VCaP (cell line): ENCODE results near the gene DLX5.
"Not testable (repeated sequence)": the region's sequence is repeated elsewhere in the genome, so short reads cannot be mapped to it uniquely, and the experiment has no call there.

ENCODE experiments used
- H3K27ac ChIP-seq: fragments of 450-650 bp; 2 replicates; pipeline ENCODE4 v1.5.1; 2017
- TF ChIP-seq, protein P1 (sequence below): fragments of 450-650 bp; conservative IDR thresholded peaks from 2 replicates; pipeline ENCODE4 v1.5.1; 2017; ENCODE audit warnings: mild to moderate bottlenecking, moderate library complexity

Gene DLX5

GRCh38 chr7:97024209-97025129, at the start of gene DLX5:
Gene DLX5, minus strand, starts transcription at chr7:97024831. Its CDS starts 208 bp downstream, at chr7:97024623.
- TF ChIP-seq, protein P1, sequence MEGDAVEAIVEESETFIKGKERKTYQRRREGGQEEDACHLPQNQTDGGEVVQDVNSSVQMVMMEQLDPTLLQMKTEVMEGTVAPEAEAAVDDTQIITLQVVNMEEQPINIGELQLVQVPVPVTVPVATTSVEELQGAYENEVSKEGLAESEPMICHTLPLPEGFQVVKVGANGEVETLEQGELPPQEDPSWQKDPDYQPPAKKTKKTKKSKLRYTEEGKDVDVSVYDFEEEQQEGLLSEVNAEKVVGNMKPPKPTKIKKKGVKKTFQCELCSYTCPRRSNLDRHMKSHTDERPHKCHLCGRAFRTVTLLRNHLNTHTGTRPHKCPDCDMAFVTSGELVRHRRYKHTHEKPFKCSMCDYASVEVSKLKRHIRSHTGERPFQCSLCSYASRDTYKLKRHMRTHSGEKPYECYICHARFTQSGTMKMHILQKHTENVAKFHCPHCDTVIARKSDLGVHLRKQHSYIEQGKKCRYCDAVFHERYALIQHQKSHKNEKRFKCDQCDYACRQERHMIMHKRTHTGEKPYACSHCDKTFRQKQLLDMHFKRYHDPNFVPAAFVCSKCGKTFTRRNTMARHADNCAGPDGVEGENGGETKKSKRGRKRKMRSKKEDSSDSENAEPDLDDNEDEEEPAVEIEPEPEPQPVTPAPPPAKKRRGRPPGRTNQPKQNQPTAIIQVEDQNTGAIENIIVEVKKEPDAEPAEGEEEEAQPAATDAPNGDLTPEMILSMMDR = 0 out of 2 replicates have a peak, but pooled peaks have one; percentile 5
- H3K27ac ChIP-seq = peak within 1 kb of the TSS; percentile 66

DNA sequence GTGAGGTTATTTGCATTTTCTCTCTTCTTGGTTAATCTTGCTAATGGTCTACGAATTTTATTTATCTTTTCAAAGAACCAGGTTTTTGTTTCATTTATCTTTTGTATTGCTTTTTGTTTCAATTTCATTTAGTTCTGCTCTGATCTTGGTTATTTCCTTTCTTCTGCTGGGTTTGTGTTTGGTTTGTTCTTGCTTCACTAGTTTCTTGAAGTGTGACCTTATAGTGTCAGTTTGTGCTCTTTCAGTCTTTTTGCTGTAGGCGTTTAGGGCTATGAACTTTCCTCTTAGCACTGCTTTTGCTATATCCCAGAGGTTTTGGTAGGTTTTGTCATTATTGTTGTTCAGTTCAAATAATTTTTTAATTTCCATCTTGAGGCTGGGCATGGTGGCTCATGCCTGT, 47.4 kb upstream of the DLX5 start:
- not testable (repeated sequence) for H3K27ac ChIP-seq

DNA sequence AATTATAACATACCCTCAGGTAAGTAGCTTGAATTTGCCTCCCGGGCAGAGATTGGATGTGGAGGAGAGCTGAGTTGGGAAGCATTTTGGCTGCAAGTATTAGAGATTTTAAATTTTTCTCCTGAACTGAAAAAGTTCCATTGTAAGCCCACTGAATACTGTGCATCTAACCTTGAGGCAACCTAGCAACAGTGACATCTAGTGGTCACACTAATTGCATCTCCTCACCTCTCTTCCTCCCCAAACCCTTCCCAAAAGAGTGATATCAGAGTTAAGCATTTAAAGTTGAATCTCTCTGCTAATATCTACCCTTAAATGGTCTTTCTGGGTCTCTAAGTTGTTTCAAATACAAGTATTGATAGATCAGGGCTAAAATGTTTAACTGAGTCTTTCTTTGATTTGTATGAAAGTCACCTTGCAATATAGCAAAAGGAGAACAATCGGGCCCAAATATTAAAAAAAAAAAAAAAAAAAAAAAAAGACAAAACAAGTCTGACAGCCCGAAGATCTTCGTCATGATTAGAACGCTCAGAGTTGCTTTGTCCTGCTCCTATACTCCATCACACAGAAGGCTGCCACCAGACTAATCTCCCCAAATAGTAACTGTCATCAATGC, 40.4 kb upstream of the DLX5 start:
- H3K27ac ChIP-seq = peak overlapping the region; percentile 46
- TF ChIP-seq, protein P1 = peak; percentile 93

DNA sequence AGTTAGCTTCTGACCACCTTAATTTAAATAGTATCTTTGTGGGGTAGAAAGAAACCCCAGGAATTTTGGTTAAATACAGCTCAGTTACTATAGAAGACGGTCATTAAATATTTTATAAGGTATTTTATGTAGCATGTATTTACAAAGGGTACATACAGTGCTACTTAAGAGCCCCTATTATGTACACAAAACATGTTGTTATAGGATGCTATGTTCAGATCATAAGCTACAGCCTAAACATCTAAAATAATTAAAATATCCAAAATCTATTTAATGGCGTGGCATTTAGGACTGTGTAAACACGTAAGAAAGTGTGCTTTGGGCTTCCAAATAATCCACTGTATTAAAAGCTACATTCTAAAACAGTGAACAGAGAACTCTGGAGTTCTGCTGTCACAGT, 39.4 kb upstream of the DLX5 start:
- peak overlapping the region; percentile 46 for H3K27ac ChIP-seq
- TF ChIP-seq, protein P1 = no peak

- no peak overlapping the region for H3K27ac ChIP-seq
- TF ChIP-seq, protein P1 = no peak
These were observed 18.6 kb upstream of the DLX5 start for GRCh38 chr7:97043281-97043680.

GRCh38 chr7:97039374-97040065, 14.9 kb upstream of the DLX5 start:
- TF ChIP-seq, protein P1 = no peak
- no peak overlapping the region for H3K27ac ChIP-seq

- not testable (repeated sequence) for H3K27ac ChIP-seq
These were observed 9.7 kb upstream of the DLX5 start for GRCh38 chr7:97034213-97034852.
